Fibroblast of skin of back (primary cell): ENCODE measurements around the gene GPRC5C.
"Not testable (repeated sequence)": the region's sequence is repeated elsewhere in the genome, so short reads cannot be mapped to it uniquely, and the experiment has no call there.

Experiments used
- DNase-seq: peaks from one replicate; pipeline ENCODE4 v3.0.0-alpha.2; 2013

Gene GPRC5C

DNA sequence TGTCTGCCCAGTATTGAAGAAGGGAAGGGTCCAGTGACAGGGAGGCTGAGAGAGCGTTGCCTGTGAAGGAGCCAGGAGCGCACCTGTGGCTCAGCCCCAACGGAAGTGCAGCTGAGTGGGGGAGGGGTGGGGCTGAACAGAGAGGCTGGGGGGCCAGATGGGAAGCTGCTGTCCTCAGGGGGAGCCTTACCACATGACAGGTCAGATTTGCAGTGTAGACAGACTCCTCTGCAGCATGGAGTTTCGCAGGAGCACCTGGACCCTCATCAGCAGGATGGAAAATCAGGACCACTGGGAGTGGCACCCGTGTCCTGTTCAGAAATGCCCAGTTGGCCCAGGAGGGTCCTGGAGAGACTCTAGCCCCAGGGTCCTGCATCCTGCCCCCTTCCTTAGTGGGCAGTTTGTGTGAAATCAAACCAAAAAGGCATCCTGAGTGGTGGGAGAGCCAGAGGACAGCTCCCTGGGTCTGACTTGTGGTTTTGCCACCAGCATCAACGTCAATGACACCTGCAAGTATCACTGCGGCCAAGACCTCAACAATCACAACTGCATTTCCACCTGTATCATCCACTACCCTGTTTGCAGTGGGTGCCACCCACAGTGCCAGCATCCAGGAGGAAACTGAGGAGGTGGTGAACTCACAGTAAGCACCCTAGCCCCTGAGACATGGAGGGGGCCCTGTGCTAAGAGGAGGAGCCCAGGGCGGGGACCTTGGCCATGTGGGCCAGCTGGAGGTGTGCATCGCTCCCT is 42.3 kb downstream of the GPRC5C start:
- DNase-seq: no peak

DNA sequence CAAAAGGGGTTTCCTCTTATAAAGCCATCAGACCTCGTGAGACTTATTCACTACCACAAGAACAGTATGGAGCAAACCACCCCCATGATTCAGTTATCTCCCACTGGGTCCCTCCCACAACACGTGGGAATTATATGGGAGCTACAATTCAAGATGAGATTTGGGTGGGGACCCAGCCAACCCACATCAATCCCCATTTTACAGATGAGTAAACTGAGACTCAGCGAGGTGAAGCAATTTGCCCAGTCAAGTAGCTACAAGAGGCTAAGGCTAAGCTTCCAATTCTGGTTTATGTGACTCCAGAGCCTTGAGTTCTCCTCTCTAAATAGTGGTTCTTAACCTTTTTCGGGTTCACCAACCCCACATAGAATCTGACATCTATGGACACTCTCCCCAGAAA is 43.3 kb downstream of the GPRC5C start:
- DNase-seq: no peak

- no peak for DNase-seq
These were observed 45.5 kb downstream of the GPRC5C start for GRCh38 chr17:74477411-74477810.

DNA sequence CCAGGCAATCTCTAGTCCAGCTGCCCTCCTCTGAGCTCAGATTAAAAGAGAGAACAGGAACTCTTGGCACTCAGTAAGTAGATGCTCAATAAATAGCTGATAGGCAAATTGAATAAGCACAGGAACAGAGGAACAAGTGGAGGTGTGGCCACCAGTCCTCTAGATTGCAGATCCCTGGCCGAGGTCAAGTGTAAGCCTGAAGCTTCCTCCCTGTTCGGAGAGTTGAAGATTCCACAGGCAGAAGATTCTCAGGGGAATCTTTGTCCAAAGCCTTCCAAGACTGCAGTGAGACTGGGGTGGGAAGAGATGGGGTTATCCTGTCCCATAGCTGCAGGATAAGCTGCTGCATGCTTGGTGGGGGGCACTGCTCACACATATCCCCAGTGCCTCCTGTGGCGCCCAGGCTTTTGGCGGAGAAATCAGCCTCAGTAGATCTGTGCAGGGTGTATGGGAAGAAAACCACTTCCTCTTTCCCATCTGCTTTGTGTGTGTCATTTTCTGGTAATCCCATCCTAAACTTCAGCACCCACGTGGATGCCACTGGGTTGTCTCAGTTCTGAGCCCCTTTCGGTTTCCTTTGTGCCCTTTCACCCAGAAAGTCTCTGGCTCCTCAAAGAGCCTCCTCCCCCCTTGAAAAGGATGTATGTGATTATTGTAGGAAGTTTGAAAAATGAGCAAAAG is 46.7 kb downstream of the GPRC5C start:
- no peak for DNase-seq

- no peak for DNase-seq
These were observed 48.4 kb downstream of the GPRC5C start for GRCh38 chr17:74480290-74480689.

DNA sequence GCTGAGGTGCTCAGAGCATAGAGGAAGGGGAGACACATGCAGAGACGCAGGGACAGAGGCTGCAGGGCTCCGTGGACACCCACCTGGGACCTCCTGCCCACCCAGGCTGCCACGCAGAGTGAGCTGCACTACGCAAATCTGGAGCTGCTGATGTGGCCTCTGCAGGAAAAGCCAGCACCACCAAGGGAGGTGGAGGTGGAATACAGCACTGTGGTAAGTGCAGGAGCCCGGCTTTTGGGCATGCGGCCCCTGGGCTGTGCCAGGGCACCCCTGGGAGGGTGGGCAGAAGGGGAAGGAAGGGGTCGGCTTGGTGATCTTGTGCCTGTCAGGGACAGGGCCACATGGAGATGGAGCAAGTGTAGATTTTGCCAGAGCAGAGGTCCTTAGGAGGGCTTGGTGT is 49.7 kb downstream of the GPRC5C start:
- no peak for DNase-seq

GRCh38 chr17:74484066-74484465 is 52.2 kb downstream of the GPRC5C start:
- no peak for DNase-seq

- no peak for DNase-seq
These were observed 53.3 kb downstream of the GPRC5C start for GRCh38 chr17:74485022-74485743.

DNA sequence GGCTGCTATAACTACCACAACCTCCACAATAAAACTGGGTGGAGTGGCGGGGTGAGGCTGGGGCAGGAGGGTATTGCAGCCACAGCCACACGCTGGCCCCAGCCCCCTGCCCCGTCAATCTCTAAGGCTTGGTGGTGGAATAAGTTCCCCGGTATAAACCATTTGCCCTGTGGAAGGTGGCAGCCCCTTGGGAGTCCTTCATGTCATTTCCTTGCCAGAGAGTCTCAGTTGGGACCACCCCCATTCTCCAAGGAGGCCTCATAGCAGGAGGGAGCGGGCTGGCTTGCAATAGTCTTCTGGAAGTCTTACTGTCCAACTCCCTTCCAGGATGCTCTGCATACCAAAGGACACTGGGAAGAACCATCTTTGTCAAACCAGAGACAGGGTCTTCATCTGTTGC is 54.0 kb downstream of the GPRC5C start:
- DNase-seq: no peak

DNA sequence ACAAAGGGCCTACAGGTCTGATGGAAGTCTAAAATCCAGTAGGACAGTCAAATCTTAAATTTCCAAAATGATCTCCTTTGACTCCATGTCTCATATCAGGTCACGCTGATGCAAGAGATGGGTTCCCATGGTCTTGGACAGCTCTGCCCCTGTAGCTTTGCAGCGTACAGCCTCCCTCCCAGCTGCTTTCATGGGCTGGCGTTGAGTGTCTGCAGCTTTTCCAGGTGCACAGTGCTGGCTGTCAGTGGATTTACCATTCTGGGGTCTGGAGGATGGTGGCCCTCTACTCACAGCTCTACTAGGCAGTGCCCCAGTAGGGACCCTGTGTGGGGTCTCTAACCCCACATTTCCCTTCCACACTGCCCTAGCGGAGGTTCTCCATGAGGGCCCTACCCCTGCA is 56.4 kb downstream of the GPRC5C start:
- DNase-seq: not testable (repeated sequence)

DNA sequence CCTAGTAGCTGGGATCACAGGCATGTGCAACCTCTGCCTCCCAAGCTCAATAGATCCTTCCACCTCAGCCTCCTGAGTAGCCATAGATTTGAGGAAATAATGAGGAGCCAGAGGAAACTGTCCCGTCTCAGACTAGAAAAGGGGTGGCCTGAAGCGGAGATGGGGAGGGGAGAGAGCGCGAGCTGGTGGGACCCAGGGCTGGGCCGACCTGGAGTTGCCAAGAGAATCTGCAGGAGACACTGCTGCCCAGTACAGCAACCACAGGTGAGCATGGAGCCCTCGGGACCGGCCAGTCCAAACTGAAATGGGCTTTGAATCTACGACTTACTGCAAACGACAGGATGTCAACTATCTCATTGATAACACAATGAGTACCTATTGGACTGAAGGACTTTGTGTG is 58.8 kb downstream of the GPRC5C start:
- no peak for DNase-seq

DNA sequence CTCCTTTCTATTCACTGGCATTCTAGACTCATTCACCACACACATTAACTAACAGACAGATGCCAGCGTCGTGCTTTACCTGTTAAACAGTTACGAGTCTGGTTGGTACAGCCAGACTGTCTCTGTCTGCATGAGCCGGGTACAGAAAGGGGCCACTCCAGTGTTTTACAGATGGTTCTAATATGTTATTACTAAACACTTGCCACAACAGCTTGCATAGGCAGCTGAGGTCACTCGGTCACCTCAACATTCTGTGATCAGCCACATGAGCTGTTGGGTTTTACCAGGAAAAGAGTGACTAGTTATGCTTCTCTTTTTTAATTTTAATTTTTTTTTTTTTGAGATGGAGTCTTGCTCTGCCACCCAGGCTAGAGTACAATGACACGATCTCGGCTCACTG is 59.7 kb downstream of the GPRC5C start:
- no peak for DNase-seq

- DNase-seq: peak; percentile 51
These were observed 61.5 kb downstream of the GPRC5C start for GRCh38 chr17:74493331-74493833.
